Measurements from ENCODE around the gene KRTAP5-1.
"Not testable (repeated sequence)": the region's sequence is repeated elsewhere in the genome, so short reads cannot be mapped to it uniquely, and the experiment has no call there.

KRTAP5-1 gene

DNA sequence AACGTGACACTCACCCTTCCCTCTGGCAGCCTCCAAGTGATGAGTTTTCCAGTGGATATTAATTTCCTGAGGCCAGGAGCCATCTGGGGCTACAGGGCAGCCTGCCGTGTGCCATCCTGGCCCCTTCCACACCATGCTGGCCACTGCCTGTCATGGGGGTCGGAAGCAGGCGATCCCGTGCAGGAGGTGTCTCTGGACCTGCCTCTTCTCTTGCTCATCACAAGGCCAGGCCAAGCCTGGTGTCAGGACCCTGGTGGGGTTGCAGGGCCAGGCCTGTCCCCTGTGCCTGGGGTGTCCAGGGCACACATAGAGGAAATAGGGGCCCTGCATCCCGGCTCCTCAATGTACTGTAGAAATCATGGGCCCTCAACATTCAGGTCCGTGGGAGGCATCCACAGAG, 19.6 kb upstream of the KRTAP5-1 start:
- ATAC-seq: no peak
- TF ChIP-seq TOX (CRISPR knock-in tag; IDR thresholded peaks at IDR 0.05; ENCODE audit: borderline replicate concordance): no peak
- no peak for TF ChIP-seq CSDC2 (CRISPR knock-in tag; IDR thresholded peaks at IDR 0.05)
- TF ChIP-seq, protein P1, sequence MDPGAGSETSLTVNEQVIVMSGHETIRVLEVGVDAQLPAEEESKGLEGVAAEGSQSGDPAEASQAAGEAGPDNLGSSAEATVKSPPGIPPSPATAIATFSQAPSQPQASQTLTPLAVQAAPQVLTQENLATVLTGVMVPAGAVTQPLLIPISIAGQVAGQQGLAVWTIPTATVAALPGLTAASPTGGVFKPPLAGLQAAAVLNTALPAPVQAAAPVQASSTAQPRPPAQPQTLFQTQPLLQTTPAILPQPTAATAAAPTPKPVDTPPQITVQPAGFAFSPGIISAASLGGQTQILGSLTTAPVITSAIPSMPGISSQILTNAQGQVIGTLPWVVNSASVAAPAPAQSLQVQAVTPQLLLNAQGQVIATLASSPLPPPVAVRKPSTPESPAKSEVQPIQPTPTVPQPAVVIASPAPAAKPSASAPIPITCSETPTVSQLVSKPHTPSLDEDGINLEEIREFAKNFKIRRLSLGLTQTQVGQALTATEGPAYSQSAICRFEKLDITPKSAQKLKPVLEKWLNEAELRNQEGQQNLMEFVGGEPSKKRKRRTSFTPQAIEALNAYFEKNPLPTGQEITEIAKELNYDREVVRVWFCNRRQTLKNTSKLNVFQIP (CRISPR knock-in tag; IDR thresholded peaks at IDR 0.05; ENCODE audit: borderline replicate concordance, low read depth): no peak
- TF ChIP-seq, protein P2, sequence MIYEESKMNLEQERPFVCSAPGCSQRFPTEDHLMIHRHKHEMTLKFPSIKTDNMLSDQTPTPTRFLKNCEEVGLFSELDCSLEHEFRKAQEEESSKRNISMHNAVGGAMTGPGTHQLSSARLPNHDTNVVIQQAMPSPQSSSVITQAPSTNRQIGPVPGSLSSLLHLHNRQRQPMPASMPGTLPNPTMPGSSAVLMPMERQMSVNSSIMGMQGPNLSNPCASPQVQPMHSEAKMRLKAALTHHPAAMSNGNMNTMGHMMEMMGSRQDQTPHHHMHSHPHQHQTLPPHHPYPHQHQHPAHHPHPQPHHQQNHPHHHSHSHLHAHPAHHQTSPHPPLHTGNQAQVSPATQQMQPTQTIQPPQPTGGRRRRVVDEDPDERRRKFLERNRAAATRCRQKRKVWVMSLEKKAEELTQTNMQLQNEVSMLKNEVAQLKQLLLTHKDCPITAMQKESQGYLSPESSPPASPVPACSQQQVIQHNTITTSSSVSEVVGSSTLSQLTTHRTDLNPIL (CRISPR knock-in tag; IDR thresholded peaks at IDR 0.05; ENCODE audit: low read depth): no peak
- no peak for TF ChIP-seq ISL1 (CRISPR knock-in tag; IDR thresholded peaks at IDR 0.05)

- TF ChIP-seq RARB (CRISPR knock-in tag; IDR thresholded peaks at IDR 0.05) (no peak), ZNF565 (CRISPR knock-in tag; conservative IDR thresholded peaks at IDR 0.05; ENCODE audit: low read depth) (no peak), ISL1 (CRISPR knock-in tag; IDR thresholded peaks at IDR 0.05) (no peak), PPARA (CRISPR knock-in tag; IDR thresholded peaks at IDR 0.05; ENCODE audit: borderline replicate concordance) (no peak), OSR1 (CRISPR knock-in tag; IDR thresholded peaks at IDR 0.05) (no peak), ESRRG (CRISPR knock-in tag; IDR thresholded peaks at IDR 0.05) (no peak), ZFP3 (CRISPR knock-in tag; IDR thresholded peaks at IDR 0.05) (no peak), ARNTL (CRISPR knock-in tag; IDR thresholded peaks at IDR 0.05; ENCODE audit: borderline replicate concordance, low read depth) (no peak), GLIS3 (CRISPR knock-in tag; IDR thresholded peaks at IDR 0.05) (no peak), ZFP30 (CRISPR knock-in tag; IDR thresholded peaks at IDR 0.05) (no peak), CSDC2 (CRISPR knock-in tag; IDR thresholded peaks at IDR 0.05) (no peak), TSHZ2 (CRISPR knock-in tag; IDR thresholded peaks at IDR 0.05) (no peak), CSRNP3 (CRISPR knock-in tag; IDR thresholded peaks at IDR 0.05) (no peak), ZNF8 (CRISPR knock-in tag; IDR thresholded peaks at IDR 0.05) (no peak), SNAI2 (CRISPR knock-in tag; IDR thresholded peaks at IDR 0.05) (no peak), TOX (CRISPR knock-in tag; IDR thresholded peaks at IDR 0.05; ENCODE audit: borderline replicate concordance) (no peak)
- TF ChIP-seq, protein P2 (CRISPR knock-in tag; IDR thresholded peaks at IDR 0.05; ENCODE audit: low read depth): no peak
- TF ChIP-seq, protein P3, sequence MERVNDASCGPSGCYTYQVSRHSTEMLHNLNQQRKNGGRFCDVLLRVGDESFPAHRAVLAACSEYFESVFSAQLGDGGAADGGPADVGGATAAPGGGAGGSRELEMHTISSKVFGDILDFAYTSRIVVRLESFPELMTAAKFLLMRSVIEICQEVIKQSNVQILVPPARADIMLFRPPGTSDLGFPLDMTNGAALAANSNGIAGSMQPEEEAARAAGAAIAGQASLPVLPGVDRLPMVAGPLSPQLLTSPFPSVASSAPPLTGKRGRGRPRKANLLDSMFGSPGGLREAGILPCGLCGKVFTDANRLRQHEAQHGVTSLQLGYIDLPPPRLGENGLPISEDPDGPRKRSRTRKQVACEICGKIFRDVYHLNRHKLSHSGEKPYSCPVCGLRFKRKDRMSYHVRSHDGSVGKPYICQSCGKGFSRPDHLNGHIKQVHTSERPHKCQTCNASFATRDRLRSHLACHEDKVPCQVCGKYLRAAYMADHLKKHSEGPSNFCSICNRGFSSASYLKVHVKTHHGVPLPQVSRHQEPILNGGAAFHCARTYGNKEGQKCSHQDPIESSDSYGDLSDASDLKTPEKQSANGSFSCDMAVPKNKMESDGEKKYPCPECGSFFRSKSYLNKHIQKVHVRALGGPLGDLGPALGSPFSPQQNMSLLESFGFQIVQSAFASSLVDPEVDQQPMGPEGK (CRISPR knock-in tag; IDR thresholded peaks at IDR 0.05; ENCODE audit: borderline replicate concordance): no peak
- no peak for ATAC-seq
Measured at GRCh38 chr11:1604181-1604580, 19.1 kb upstream of the KRTAP5-1 start.

DNA sequence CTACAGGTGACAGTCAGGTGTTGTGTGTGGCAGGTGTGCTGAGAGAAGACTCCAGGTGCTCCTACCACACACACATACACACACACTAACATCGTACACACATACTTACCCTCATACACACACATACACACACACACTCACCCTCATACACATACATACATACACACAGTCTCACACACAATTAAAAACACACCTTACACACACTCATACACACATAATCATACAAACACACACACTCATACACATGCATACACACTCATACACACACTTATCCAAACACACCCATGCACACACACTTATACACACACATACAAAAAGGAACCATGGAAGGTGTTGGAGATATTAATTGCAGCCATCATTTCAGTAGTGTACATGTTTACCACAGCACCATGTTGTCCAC, 18.5 kb upstream of the KRTAP5-1 start:
- TF ChIP-seq CSDC2 (CRISPR knock-in tag; IDR thresholded peaks at IDR 0.05): no peak
- no peak for TF ChIP-seq ZFP30 (CRISPR knock-in tag; IDR thresholded peaks at IDR 0.05)
- TF ChIP-seq ISL1 (CRISPR knock-in tag; IDR thresholded peaks at IDR 0.05): no peak
- TF ChIP-seq, protein P2 (CRISPR knock-in tag; IDR thresholded peaks at IDR 0.05; ENCODE audit: low read depth): no peak
- no peak for TF ChIP-seq ZC3H10 (CRISPR knock-in tag; IDR thresholded peaks at IDR 0.05)
- ATAC-seq: no peak

- ATAC-seq: not testable (repeated sequence)
Measured at GRCh38 chr11:1601663-1602062, 16.6 kb upstream of the KRTAP5-1 start.
